Suprapubic skin (tissue), 4 donors: ENCODE data around the gene RBMY1F. TPM values are rescaled to one million over a fixed set of nuclear protein-coding genes. Genes with fewer than 3 reads are reported as not detected.
"Not testable (repeated sequence)": the region's sequence is repeated elsewhere in the genome, so short reads cannot be mapped to it uniquely, and the experiment has no call there.

Source experiments
- DNase-seq, 2 donors: peaks; one replicate each; pipeline ENCODE4 v3.0.0-alpha.2; 2019; ENCODE audit warnings: low spot score in 2 of 2
- H3K27ac ChIP-seq: fragments of 200-600 bp; sonication (generic); one replicate; pipeline ENCODE4 v1.5.1; 2019
- H3K27me3 ChIP-seq: fragments of 200-600 bp; sonication (generic); one replicate; pipeline ENCODE4 v1.5.1; 2019
- H3K36me3 ChIP-seq: fragments of 200-600 bp; sonication (generic); one replicate; pipeline ENCODE4 v1.5.1; 2019
- H3K4me1 ChIP-seq: fragments of 200-600 bp; sonication (generic); one replicate; pipeline ENCODE4 v1.5.1; 2019
- H3K4me3 ChIP-seq: fragments of 200-600 bp; sonication (generic); one replicate; pipeline ENCODE4 v1.5.1; 2019; ENCODE audit warnings: mild to moderate bottlenecking
- H3K9me3 ChIP-seq: fragments of 200-600 bp; sonication (generic); one replicate; pipeline ENCODE4 v1.5.1; 2019
- WGBS: methylation state at CpG from one replicate; pipeline ENCODE4 v1.1.5; 2018; 5-methylcytosine and 5-hydroxymethylcytosine counted together
- total RNA-seq, 4 donors: library from RNA; depleted of rRNA; stranded (reverse); fragments of >200 nt; gene quantifications; one replicate each; pipeline ENCODE4 v1.1.0, GENCODE V29; 2016

RBMY1F gene
- not detected for total RNA-seq

DNA sequence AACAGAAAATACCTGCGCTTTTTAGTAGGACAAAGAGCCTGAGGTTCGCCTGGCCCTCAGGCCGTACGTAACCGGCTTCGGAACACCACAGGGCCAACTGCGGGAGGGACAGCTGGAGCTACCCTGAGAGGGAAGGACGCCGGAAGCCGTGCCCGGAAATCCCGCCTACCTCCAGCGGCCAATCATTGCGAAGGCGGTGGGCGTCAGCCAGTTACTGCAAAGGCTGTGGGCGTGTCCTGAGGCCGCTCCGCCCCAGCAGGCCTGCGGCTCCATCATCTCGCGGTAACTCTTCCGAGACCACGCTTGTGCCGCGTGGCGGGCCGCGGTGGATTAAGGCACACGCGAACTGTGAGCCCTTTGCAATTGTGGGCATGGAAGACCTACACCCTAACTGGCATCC is at the start of gene RBMY1F:
RBMY1F (minus strand) TSS at position 101 of the 400 bp plus-strand sequence. CDS start 1,954 bp downstream, outside the sequence.
- H3K36me3 ChIP-seq, H3K9me3 ChIP-seq, H3K27me3 ChIP-seq, DNase-seq, H3K27ac ChIP-seq, H3K4me3 ChIP-seq, H3K4me1 ChIP-seq: not testable (repeated sequence)
- WGBS = no CpG with 5 or more reads among the region's 31 CpGs

DNA sequence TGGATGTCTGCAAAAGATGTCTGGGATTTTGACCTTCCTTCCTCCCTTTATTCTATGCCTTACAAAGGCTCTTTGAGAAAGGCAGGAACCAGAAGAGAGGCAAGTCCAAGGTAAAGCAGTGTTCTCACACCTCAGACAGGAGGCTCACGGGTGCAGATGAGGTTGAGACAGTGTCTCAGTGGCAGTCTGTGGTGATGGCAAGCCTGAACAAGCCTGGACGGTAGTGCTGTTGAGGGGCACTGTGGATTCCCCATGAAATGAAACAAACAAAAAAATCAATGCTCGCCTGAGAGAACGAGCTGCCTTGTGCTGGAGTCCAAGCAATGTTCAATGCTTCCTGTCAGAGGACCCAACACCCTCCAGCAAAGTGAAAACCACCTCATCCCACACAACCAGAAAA is 31.6 kb downstream of the RBMY1F start:
- not testable (repeated sequence) for H3K4me1 ChIP-seq, H3K9me3 ChIP-seq, H3K36me3 ChIP-seq, H3K4me3 ChIP-seq, DNase-seq, H3K27me3 ChIP-seq, H3K27ac ChIP-seq
- no CpG with 5 or more reads among the region's 4 CpGs for WGBS

DNA sequence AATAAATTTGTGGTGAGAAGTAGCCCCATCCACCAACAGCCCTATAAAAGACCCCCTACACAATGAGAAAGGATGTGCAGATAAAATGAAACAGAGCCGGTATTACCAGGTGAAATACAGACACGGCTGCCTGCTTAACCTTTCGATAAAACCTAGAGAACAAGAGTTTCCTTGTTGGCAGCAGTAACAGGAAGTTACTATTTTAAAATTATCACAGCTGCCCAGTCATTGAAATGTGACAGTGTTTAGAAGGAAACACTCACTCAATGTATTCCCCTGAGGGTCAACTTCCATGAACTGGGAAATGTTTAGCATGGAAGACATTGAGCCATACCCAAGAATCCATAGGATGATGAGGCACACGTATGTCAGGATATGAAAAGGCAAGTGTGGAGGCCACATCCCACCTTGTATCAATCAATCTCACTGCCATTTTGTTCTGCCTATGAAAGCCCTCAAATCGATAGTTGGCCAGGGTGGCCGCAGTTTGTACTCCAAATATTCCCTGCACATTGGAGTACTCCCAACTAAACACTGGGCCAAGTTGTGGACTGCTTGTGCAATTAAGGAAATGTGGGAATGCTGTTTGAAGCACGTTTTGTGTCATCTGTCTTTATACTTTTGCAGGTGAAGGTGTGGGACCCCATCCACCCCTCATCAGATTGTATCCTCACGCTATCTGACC is 41.6 kb downstream of the RBMY1F start:
- no CpG with 5 or more reads among the region's 8 CpGs for WGBS
- H3K4me3 ChIP-seq, H3K4me1 ChIP-seq, H3K9me3 ChIP-seq, H3K36me3 ChIP-seq, DNase-seq, H3K27ac ChIP-seq, H3K27me3 ChIP-seq: not testable (repeated sequence)

DNA sequence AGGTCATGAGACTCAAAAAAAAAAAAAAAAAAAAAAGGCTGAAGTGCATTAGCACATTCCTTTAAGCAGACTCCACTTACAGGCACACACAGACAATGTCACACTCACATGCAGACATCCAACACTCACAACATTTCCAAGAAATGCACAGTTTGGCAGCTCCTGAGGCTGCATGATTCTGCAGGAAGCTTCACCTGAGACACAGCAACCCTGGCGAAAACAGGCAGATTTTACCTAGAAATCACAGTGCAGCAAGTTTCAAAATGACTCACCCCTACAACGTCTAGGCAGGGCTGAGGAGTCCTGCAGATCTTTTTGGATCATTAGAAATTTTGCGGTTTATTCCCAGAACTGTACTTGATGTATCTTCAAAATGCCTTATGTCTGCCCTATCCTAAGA is 48.0 kb downstream of the RBMY1F start:
- not testable (repeated sequence) for DNase-seq, H3K4me3 ChIP-seq, H3K9me3 ChIP-seq, H3K36me3 ChIP-seq, H3K4me1 ChIP-seq, H3K27me3 ChIP-seq, H3K27ac ChIP-seq
- no CpG with 5 or more reads among the region's 3 CpGs for WGBS

DNA sequence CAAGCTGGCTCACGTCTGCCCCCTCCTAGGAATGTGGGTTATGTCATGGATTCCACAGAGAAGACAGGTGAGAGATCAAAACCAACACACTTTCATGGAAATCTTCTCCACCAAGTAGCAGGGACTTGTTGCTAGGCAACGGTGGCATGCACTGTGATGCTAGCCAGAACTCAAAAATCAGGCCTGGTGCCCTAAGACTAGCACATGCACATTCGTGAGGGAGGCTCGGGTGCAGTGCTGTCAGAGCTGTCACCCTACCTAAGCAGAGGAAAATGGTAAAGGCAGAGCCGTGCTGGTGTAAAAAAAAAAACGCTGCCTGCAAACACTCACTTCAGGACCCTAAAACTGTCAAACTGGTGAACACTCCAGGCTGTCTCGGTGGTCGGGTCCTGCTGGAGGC is 52.2 kb downstream of the RBMY1F start:
- no CpG with 5 or more reads among the region's 8 CpGs for WGBS
- H3K36me3 ChIP-seq, H3K27me3 ChIP-seq, H3K4me1 ChIP-seq, H3K4me3 ChIP-seq, H3K27ac ChIP-seq, DNase-seq, H3K9me3 ChIP-seq: not testable (repeated sequence)

Other genes with a start within 250 kb of the RBMY1F start
- not detected for gene RBMY1J, start 220.5 kb upstream of the RBMY1F start, total RNA-seq